Smooth muscle cell (in vitro differentiated cells): ENCODE results near the gene ZC2HC1C. TPM values are rescaled to one million over a fixed set of nuclear protein-coding genes. Genes with fewer than 3 reads are reported as not detected.

ENCODE experiments used
- DNase-seq: peaks from one replicate; lab custom pipeline; 2025; ENCODE audit not compliant: unreplicated experiment; lab: John Stamatoyannopoulos, UW
- H2AFZ ChIP-seq: fragments of 200-600 bp; sonication (generic); 2 replicates; pipeline ENCODE4 v1.6.0; 2016; ENCODE audit warnings: antibody characterized with exemption, low read depth, mild to moderate bottlenecking
- H3F3A ChIP-seq: fragments of 200-600 bp; sonication (generic); 2 replicates; pipeline ENCODE4 v1.6.0; 2017; ENCODE audit warnings: antibody characterized with exemption, low read depth
- H3K27ac ChIP-seq: fragments of 200-600 bp; sonication (generic); 2 replicates; pipeline ENCODE4 v1.5.1; 2016; ENCODE audit warnings: low read depth, mild to moderate bottlenecking
- H3K27me3 ChIP-seq: fragments of 200-600 bp; sonication (generic); 2 replicates; pipeline ENCODE4 v1.6.1; 2016; ENCODE audit warnings: low read depth, mild to moderate bottlenecking
- H3K36me3 ChIP-seq: fragments of 200-600 bp; sonication (generic); 2 replicates; pipeline ENCODE4 v1.5.1; 2016; ENCODE audit warnings: low read depth
- H3K4me1 ChIP-seq: fragments of 200-600 bp; sonication (generic); 2 replicates; pipeline ENCODE4 v1.5.1; 2016; ENCODE audit warnings: low read depth
- H3K4me2 ChIP-seq: fragments of 200-600 bp; sonication (generic); 2 replicates; pipeline ENCODE4 v1.6.0; 2016; ENCODE audit warnings: mild to moderate bottlenecking
- H3K4me3 ChIP-seq: fragments of 200-600 bp; sonication (generic); 2 replicates; pipeline ENCODE4 v1.5.1; 2016; ENCODE audit warnings: mild to moderate bottlenecking
- H3K79me2 ChIP-seq: fragments of 200-600 bp; sonication (generic); 2 replicates; pipeline ENCODE4 v1.6.0; 2016; ENCODE audit warnings: low read depth, mild to moderate bottlenecking
- H3K9ac ChIP-seq: fragments of 200-600 bp; sonication (generic); 2 replicates; pipeline ENCODE4 v1.6.0; 2016; ENCODE audit warnings: low read depth
- H3K9me3 ChIP-seq: fragments of 200-600 bp; sonication (generic); replicated peaks from 2 replicates; pipeline ENCODE4 v1.5.1; 2016; ENCODE audit warnings: low read depth
- H4K20me1 ChIP-seq: fragments of 200-600 bp; sonication (generic); 2 replicates; pipeline ENCODE4 v1.6.0; 2016; ENCODE audit warnings: low read depth
- WGBS: methylation state at CpG from one replicate; pipeline ENCODE4 v1.1.7; 2016; ENCODE audit warnings: low lambda C conversion rate; 5-methylcytosine and 5-hydroxymethylcytosine counted together
- polyA plus RNA-seq: library from polyadenylated mRNA; unstranded; fragments of >200 nt; fragmentation: Nextera tagmentation; extraction: Ambion mirVana; gene quantifications from 2 replicates; pipeline ENCODE4 v1.2.1, GENCODE V29; 2016
- total RNA-seq: library from RNA; depleted of rRNA; stranded (reverse); fragments of >200 nt; gene quantifications from 2 replicates; pipeline ENCODE4 v1.2.3, GENCODE V29; 2014
- TF ChIP-seq, protein P1 (sequence below): fragments of 200-600 bp; sonication (generic); IDR thresholded peaks from 2 replicates; pipeline ENCODE4 v1.5.1; 2017; ENCODE audit warnings: borderline replicate concordance, mild to moderate bottlenecking, antibody characterized with exemption; ENCODE audit not compliant: insufficient read depth, poor library complexity, severe bottlenecking

ZC2HC1C gene
- total and polyA plus RNA-seq, 2 experiments from 2014 or later, result 0.18 to 0.53 TPM

DNA sequence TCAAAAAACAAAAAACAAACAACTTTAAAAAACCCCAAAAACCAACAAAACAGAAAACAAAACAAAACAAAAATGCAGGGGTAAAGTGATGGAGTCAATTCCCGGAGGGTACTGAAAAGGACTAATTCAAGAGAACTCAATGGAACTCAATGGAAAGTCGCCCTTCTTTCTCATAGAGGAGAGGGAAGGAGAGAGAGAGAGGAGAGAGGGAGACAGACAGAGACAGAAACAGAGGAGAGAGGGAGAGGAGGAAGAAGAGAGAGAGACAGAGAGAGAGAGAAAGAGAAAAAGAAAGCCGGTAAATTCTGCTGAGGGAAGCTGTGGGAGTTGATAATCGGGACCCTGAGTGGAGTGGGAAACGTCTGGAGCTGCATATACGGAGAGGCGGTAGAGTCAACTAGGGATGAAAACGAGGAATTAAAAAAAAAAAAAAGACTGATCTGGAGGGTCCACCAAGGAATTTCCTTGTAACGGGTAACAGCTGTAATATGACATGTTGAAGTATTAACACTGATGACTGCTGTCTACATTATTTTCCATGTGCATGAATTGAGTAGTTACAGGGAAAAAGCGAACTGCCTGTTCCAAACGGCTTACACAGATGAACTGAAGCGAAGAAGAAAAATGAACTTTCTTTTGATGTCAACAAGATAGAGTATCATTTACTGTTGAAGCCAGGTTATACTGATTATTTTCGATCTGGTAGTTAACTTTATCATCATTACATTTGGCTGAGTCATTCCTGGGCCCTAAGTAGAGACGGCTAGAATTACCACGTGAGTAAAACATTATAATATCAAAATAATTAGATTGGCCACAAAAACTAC lies 934 bp upstream of the ZC2HC1C start:
- H3F3A ChIP-seq, result peaks cover 3% of the 10 kb centered on the region
- H3K79me2 ChIP-seq, result no peaks in the 10 kb centered on the region
- no peak for DNase-seq
- H3K4me1 ChIP-seq, result peaks cover 12% of the 10 kb centered on the region
- no peaks in the 10 kb centered on the region for H3K36me3 ChIP-seq
- H3K4me3 ChIP-seq, result peak overlapping the region; percentile 58
- H3K9ac ChIP-seq, result peak overlapping the region; percentile 73
- TF ChIP-seq, protein P1, sequence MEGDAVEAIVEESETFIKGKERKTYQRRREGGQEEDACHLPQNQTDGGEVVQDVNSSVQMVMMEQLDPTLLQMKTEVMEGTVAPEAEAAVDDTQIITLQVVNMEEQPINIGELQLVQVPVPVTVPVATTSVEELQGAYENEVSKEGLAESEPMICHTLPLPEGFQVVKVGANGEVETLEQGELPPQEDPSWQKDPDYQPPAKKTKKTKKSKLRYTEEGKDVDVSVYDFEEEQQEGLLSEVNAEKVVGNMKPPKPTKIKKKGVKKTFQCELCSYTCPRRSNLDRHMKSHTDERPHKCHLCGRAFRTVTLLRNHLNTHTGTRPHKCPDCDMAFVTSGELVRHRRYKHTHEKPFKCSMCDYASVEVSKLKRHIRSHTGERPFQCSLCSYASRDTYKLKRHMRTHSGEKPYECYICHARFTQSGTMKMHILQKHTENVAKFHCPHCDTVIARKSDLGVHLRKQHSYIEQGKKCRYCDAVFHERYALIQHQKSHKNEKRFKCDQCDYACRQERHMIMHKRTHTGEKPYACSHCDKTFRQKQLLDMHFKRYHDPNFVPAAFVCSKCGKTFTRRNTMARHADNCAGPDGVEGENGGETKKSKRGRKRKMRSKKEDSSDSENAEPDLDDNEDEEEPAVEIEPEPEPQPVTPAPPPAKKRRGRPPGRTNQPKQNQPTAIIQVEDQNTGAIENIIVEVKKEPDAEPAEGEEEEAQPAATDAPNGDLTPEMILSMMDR, result no peak
- peak overlapping the region; percentile 79 for H2AFZ ChIP-seq
- WGBS, result 5% methylated on average over 15 of the region's 15 CpGs
- H3K27me3 ChIP-seq, result no peaks in the 10 kb centered on the region
- H4K20me1 ChIP-seq, result no peaks in the 10 kb centered on the region
- H3K9me3 ChIP-seq, result no peaks in the 10 kb centered on the region
- H3K27ac ChIP-seq, result peak overlapping the region; percentile 72
- H3K4me2 ChIP-seq, result peak overlapping the region; percentile 92

DNA sequence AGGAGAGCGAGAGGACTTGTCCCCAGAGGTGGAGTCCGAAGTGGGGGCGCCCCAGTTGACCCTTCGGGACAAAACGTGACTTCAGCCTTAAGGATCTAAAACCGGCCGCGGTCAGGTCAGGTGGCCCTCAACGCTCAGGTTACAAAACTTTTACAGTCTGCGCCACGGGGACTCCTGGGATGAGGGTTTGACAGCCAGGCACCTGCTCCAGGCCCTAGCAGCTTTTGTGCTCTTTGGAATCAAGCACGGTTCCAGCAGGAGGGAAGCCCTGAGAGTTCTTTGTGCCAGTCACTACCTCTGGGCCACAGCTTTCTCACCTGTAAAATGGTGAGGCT lies 337 bp downstream of the ZC2HC1C start:
- TF ChIP-seq, protein P1, result no peak
- Histone ChIP-seq H3K4me3 (peak overlapping the region; percentile 58), H3K4me2 (peak overlapping the region; percentile 92)

DNA sequence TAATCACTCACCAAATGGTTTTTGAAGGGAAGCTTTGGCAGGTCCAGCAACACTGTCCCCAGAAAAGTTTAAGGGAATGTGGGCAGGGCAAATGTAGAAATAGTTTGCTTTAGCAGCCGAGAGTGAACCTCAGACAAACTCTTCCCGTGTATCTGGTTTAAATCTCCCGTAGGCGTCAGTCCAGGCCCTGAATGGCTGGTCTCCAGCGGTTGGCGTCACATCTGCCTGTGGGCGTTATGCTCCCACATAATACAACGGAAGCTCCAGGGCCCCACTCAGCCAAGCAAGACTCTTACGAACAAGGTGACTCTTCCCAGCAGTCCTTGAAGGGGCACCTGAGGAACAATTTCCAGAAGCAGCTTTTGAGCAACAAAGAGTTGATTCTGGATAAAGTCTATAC lies 942 bp downstream of the ZC2HC1C start:
- no peaks in the 10 kb centered on the region for H3K79me2 ChIP-seq
- TF ChIP-seq, protein P1, result no peak
- H3K4me2 ChIP-seq, result peak overlapping the region; percentile 92
- no peaks in the 10 kb centered on the region for H4K20me1 ChIP-seq
- no peaks in the 10 kb centered on the region for H3K36me3 ChIP-seq
- H3K4me1 ChIP-seq, result peaks cover 12% of the 10 kb centered on the region
- 38% methylated on average over 9 of the region's 9 CpGs for WGBS
- peaks cover 3% of the 10 kb centered on the region for H3F3A ChIP-seq
- H3K9me3 ChIP-seq, result no peaks in the 10 kb centered on the region
- H3K4me3 ChIP-seq, result no peak overlapping the region
- no peak overlapping the region for H2AFZ ChIP-seq
- no peaks in the 10 kb centered on the region for H3K27me3 ChIP-seq
- peak overlapping the region; percentile 73 for H3K9ac ChIP-seq
- no peak for DNase-seq
- H3K27ac ChIP-seq, result peak overlapping the region; percentile 72

More for the DNA sequence above, 337 bp downstream of the ZC2HC1C start:
- Histone ChIP-seq H2AFZ (no peak overlapping the region), H3K27me3 (no peaks in the 10 kb centered on the region), H3K4me1 (peaks cover 12% of the 10 kb centered on the region), H3K27ac (peak overlapping the region; percentile 72), H3F3A (peaks cover 3% of the 10 kb centered on the region), H3K79me2 (no peaks in the 10 kb centered on the region), H4K20me1 (no peaks in the 10 kb centered on the region), H3K36me3 (no peaks in the 10 kb centered on the region), H3K9me3 (no peaks in the 10 kb centered on the region), H3K9ac (peak overlapping the region; percentile 73)
- 29% methylated on average over 12 of the region's 12 CpGs for WGBS
- DNase-seq, result no peak

DNA sequence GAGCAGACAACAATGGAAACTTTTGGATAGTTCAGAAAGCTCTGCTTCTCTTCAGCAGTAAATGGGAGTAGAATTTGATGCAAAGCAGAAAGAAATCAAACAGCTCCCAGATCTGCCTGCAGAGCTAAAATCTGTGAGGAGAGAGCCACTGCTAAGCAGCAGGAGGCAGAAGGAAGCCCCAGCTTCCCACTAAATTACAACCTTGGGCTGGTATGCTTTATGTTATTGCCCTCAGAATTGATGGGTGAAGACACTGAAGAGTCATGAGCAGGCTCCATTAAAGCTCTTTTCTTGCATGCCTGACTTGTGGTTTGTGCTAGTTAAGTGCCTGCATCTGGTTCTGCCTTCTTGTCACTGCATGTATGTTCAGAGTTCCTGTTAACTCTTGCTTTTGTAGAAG lies 8.4 kb downstream of the ZC2HC1C start:
- H3K4me2 ChIP-seq, result no peak overlapping the region
- H4K20me1 ChIP-seq, result no peaks in the 10 kb centered on the region
- H2AFZ ChIP-seq, result no peak overlapping the region
- no peaks in the 10 kb centered on the region for H3K9me3 ChIP-seq
- no peaks in the 10 kb centered on the region for H3K27me3 ChIP-seq
- H3K36me3 ChIP-seq, result no peaks in the 10 kb centered on the region
- H3K79me2 ChIP-seq, result no peaks in the 10 kb centered on the region
- no peak overlapping the region for H3K4me3 ChIP-seq
- TF ChIP-seq, protein P1, result no peak
- H3F3A ChIP-seq, result peaks cover 14% of the 10 kb centered on the region
- DNase-seq, result no peak
- no peaks in the 10 kb centered on the region for H3K4me1 ChIP-seq
- H3K9ac ChIP-seq, result no peak overlapping the region
- H3K27ac ChIP-seq, result no peak overlapping the region
